Measurements from ENCODE around the gene PTOV1.
A peak's percentile ranks its signal among the peaks of the same experiment; 100 is the strongest.
"Not testable (repeated sequence)": the region's sequence is repeated elsewhere in the genome, so short reads cannot be mapped to it uniquely, and the experiment has no call there.

Gene PTOV1

GRCh38 chr19:49817964-49818648 lies 32.9 kb upstream of the PTOV1 start, which contains the start of gene MED25:
Gene MED25 (plus strand): TSS chr19:49818289. CDS start chr19:49818342, 53 bp downstream.
- peak; percentile 81 for DNase-seq (ENCODE audit: low read depth)

- DNase-seq (ENCODE audit: low read depth), result no peak
These were observed 32.1 kb upstream of the PTOV1 start for GRCh38 chr19:49818649-49819370.

GRCh38 chr19:49819452-49820115 lies 31.4 kb upstream of the PTOV1 start:
- not testable (repeated sequence) for DNase-seq (ENCODE audit: low read depth)

- DNase-seq (ENCODE audit: low read depth), result no peak
These were observed 30.8 kb upstream of the PTOV1 start for GRCh38 chr19:49820125-49820524.

GRCh38 chr19:49823472-49823871 lies 27.5 kb upstream of the PTOV1 start:
- no peak for DNase-seq (ENCODE audit: low read depth)

- DNase-seq (ENCODE audit: low read depth), result no peak
These were observed 26.3 kb upstream of the PTOV1 start for GRCh38 chr19:49824662-49825061.

GRCh38 chr19:49827034-49827433 lies 23.9 kb upstream of the PTOV1 start:
- no peak for DNase-seq (ENCODE audit: low read depth)

GRCh38 chr19:49829200-49829599 lies 21.8 kb upstream of the PTOV1 start:
- no peak for DNase-seq (ENCODE audit: low read depth)

GRCh38 chr19:49829721-49830120 lies 21.2 kb upstream of the PTOV1 start:
- no peak for DNase-seq (ENCODE audit: low read depth)

GRCh38 chr19:49830766-49831165 lies 20.2 kb upstream of the PTOV1 start:
- DNase-seq (ENCODE audit: low read depth), result no peak

- no peak for DNase-seq (ENCODE audit: low read depth)
These were observed 19.4 kb upstream of the PTOV1 start for GRCh38 chr19:49831592-49831991.

GRCh38 chr19:49832556-49832955 lies 18.4 kb upstream of the PTOV1 start:
- DNase-seq (ENCODE audit: low read depth), result no peak

- no peak for DNase-seq (ENCODE audit: low read depth)
These were observed 17.4 kb upstream of the PTOV1 start for GRCh38 chr19:49833599-49833998.

GRCh38 chr19:49835562-49835961 lies 15.4 kb upstream of the PTOV1 start:
- no peak for DNase-seq (ENCODE audit: low read depth)

- DNase-seq (ENCODE audit: low read depth), result no peak
These were observed 14.6 kb upstream of the PTOV1 start for GRCh38 chr19:49836176-49837008.

- DNase-seq (ENCODE audit: low read depth), result no peak
These were observed 14.0 kb upstream of the PTOV1 start for GRCh38 chr19:49837009-49837310.

GRCh38 chr19:49837425-49837824 lies 13.5 kb upstream of the PTOV1 start:
- no peak for DNase-seq (ENCODE audit: low read depth)

- no peak for DNase-seq (ENCODE audit: low read depth)
These were observed 11.9 kb upstream of the PTOV1 start for GRCh38 chr19:49838885-49839588.

GRCh38 chr19:49839713-49840112 lies 11.2 kb upstream of the PTOV1 start:
- DNase-seq (ENCODE audit: low read depth), result no peak

GRCh38 chr19:49840321-49840720 lies 10.6 kb upstream of the PTOV1 start:
- no peak for DNase-seq (ENCODE audit: low read depth)

GRCh38 chr19:49840736-49841249 lies 10.2 kb upstream of the PTOV1 start:
- no peak for DNase-seq (ENCODE audit: low read depth)

GRCh38 chr19:49843265-49843664 lies 7.7 kb upstream of the PTOV1 start:
- no peak for DNase-seq (ENCODE audit: low read depth)

Measured in fibroblast of the conjunctiva (primary cell).